AG04449 (cell line): ENCODE measurements around the gene RAD23B.

Experiments used
- CTCF ChIA-PET: fragments of 350-600 bp; formaldehyde crosslinking; extraction: SDS; loops from one replicate; lab custom pipeline; 2021; ENCODE audit warnings: antibody characterized with exemption; lab: Yijun Ruan, JAX
- POLR2A ChIA-PET: fragments of 400-600, 350-600 bp; formaldehyde crosslinking; extraction: SDS; loops from one replicate; lab custom pipeline; 2020; ENCODE audit warnings: antibody characterized with exemption, inconsistent platforms; lab: Yijun Ruan, JAX
- DNase-seq: peaks from one replicate; pipeline ENCODE4 v3.0.0-alpha.2; 2010; ENCODE audit warnings: low read depth, low spot score
- H3K4me3 ChIP-seq: 2 replicates; pipeline ENCODE4 v1.5.1; 2011; ENCODE audit warnings: low read depth, mild to moderate bottlenecking, control low read depth, low read length
- CTCF ChIP-seq: IDR thresholded peaks from one replicate; pipeline ENCODE4 v1.5.1; 2011; ENCODE audit warnings: mild to moderate bottlenecking, moderate library complexity, low read length, control low read depth, inconsistent platforms; ENCODE audit not compliant: insufficient read depth; ENCODE audit errors: missing control alignments

The RAD23B gene

GRCh38 chr9:107337676-107338590 lies 54.9 kb downstream of the RAD23B start:
- POLR2A ChIA-PET, result interaction anchor here (1.2 kb wide), 1 partner anchor 34 kb away, joined by 4 read pairs; no protein-coding TSS in a partner anchor
- H3K4me3 ChIP-seq, result no peak overlapping the region
- TF ChIP-seq CTCF, result no peak
- CTCF ChIA-PET, result interaction anchor here (1.1 to 6.9 kb wide), 6 partner anchors 10 to 199 kb away, joined by 3 to 47 read pairs (median 4); no protein-coding TSS in a partner anchor
- DNase-seq, result no peak

GRCh38 chr9:107338911-107339659 lies 56.0 kb downstream of the RAD23B start:
- no peak for TF ChIP-seq CTCF
- POLR2A ChIA-PET, result no interaction called here
- CTCF ChIA-PET, result interaction anchor here (1.3 to 6.9 kb wide), 4 partner anchors 11 to 99 kb away, joined by 3 to 47 read pairs (median 18); no protein-coding TSS in a partner anchor

GRCh38 chr9:107340920-107341632 lies 58.0 kb downstream of the RAD23B start:
- POLR2A ChIA-PET, result no interaction called here
- peak; percentile 96 for TF ChIP-seq CTCF
- no peak overlapping the region for H3K4me3 ChIP-seq
- CTCF ChIA-PET, result interaction anchor here (0.6 to 6.9 kb wide), 52 partner anchors 8 to 1420 kb away, joined by 3 to 47 read pairs (median 4); no protein-coding TSS in a partner anchor
- no peak for DNase-seq

More at GRCh38 chr9:107338911-107339659, 56.0 kb downstream of the RAD23B start:
- DNase-seq, result no peak
- no peak overlapping the region for H3K4me3 ChIP-seq

- H3K4me3 ChIP-seq, result no peak overlapping the region
- POLR2A ChIA-PET, result no interaction called here
- no peak for DNase-seq
- TF ChIP-seq CTCF, result no peak
- CTCF ChIA-PET, result interaction anchor here (1.1 to 6.9 kb wide), 12 partner anchors 9 to 1419 kb away, joined by 3 to 47 read pairs (median 14); no protein-coding TSS in a partner anchor
These were observed 59.5 kb downstream of the RAD23B start for GRCh38 chr9:107342476-107343161.

GRCh38 chr9:107345327-107345726 lies 62.2 kb downstream of the RAD23B start:
- CTCF ChIA-PET, result interaction anchor here (1.0 to 2.1 kb wide), 6 partner anchors 8 to 1416 kb away, joined by 3 to 5 read pairs (median 4); no protein-coding TSS in a partner anchor
- TF ChIP-seq CTCF, result no peak

More at GRCh38 chr9:107345327-107345726, 62.2 kb downstream of the RAD23B start:
- no peak for DNase-seq
- POLR2A ChIA-PET, result no interaction called here
- H3K4me3 ChIP-seq, result no peak overlapping the region
